ENCODE measurements around the gene NCOA1. TPM values are rescaled to one million over a fixed set of nuclear protein-coding genes. Genes with fewer than 3 reads are reported as not detected.

Gene NCOA1
- total and polyA plus RNA-seq, 2 of the 4 experiments (the other 2 are of a cell fraction): 6.7 to 11.3 TPM

DNA sequence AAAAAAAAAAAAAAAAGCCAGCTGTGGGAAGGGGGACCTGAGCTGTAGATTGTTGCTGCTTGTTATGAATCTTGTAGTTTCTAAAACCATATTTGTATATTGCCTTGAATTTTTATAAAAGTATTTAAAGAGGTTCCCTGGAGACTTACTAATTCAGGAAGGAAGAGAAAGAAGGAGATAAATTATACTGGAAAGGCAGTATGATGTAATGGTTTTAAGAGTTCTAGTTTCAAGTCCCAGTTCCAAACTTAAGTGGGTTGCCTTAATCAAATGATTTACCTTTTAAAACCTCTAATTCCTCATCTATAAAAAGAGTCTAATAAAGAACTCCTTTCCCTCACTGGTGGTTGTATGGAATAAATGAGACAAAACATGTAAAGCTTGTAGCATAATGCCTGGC lies 240.0 kb downstream of the NCOA1 start:
- in situ Hi-C loops (cut with MboI; ENCODE audit: low sequenced_read_pairs) (no loop called here), dilution Hi-C loops (cut with HindIII; ENCODE audit: low sequenced_read_pairs, unreplicated experiment) (no loop called here)
- CTCF ChIA-PET: interaction anchor here (1.1 kb wide), 1 partner anchor 9 kb away, joined by 6 read pairs; no protein-coding TSS in a partner anchor

More for the DNA sequence above, 240.0 kb downstream of the NCOA1 start:
- Histone ChIP-seq H3K4me2 (ENCODE audit: low read depth, low read length) (no peak overlapping the region), H3K27ac (ENCODE audit: insufficient read depth, low read length) (no peak overlapping the region), H3K14ac (replicated peaks; ENCODE audit: low read depth, low read length) (no peak overlapping the region), H3K18ac (ENCODE audit: low read depth, low read length) (no peak overlapping the region), H2AFZ (replicated peaks; ENCODE audit: low read length, poor library complexity) (no peak overlapping the region), H2BK15ac (ENCODE audit: low read depth, low read length) (no peak overlapping the region), H3K56ac (ENCODE audit: extremely low read depth, insufficient read depth, low read length) (no peak overlapping the region), H3K4me3 (ENCODE audit: insufficient read depth, low read depth, low read length) (no peak overlapping the region), H2AK5ac (ENCODE audit: low read depth, low read length) (no peak overlapping the region), H3K4me1 (ENCODE audit: control insufficient read depth, insufficient read depth, low read length) (peaks cover 2% of the 10 kb centered on the region; the same call in 1 of the 2 replicates), H4K20me1 (ENCODE audit: insufficient read depth, low read length) (no peaks in the 10 kb centered on the region), H3K36me3 (ENCODE audit: control insufficient read depth, insufficient read depth, low read length) (peaks cover 4% of the 10 kb centered on the region; the same call in 1 of the 2 replicates), H2BK20ac (ENCODE audit: low read depth, low read length) (no peak overlapping the region), H3K27me3 (ENCODE audit: control insufficient read depth, insufficient read depth, low read length) (no peaks in the 10 kb centered on the region), H3K9me3 (ENCODE audit: control insufficient read depth, insufficient read depth, low read length) (no peaks in the 10 kb centered on the region), H3K23ac (ENCODE audit: low read depth, low read length) (no peak overlapping the region; the same call in 1 of the 2 replicates), H3K79me1 (ENCODE audit: low read depth in 1 of 2, low read length in 2 of 2) (no peaks in the 10 kb centered on the region), H3K9me1 (ENCODE audit: insufficient read depth, low read length) (0 out of 2 replicates have a peak, but pooled peaks cover 2% of the 10 kb centered on the region), H2BK120ac (ENCODE audit: low read depth, low read length) (peak overlapping the region; percentile 64; the same call in 1 of the 2 replicates), H2AK9ac (replicated peaks; ENCODE audit: low read depth, low read length, poor library complexity) (no peak overlapping the region), H3K4ac (ENCODE audit: low read depth, low read length) (peak overlapping the region; percentile 51), H3K9ac (ENCODE audit: low read depth, low read length) (no peak overlapping the region), H4K91ac (ENCODE audit: insufficient read depth, low read depth, low read length) (no peak overlapping the region), H2BK5ac (ENCODE audit: low read depth, low read length, poor library complexity, severe bottlenecking) (no peak overlapping the region), H4K8ac (ENCODE audit: low read depth in 2 of 2, low read length in 2 of 2) (peak overlapping the region in 1 of 2 experiments; percentile 51; a peak in 1 of 4 replicates), H4K5ac (ENCODE audit: low read depth, low read length) (no peak overlapping the region)
- no TSS peak for BruUV-seq (replicated peaks)
- intact Hi-C loops (cut with micrococcal nuclease): no loop called here
- ATAC-seq (ENCODE audit: low read depth) (no peak), DNase-seq (no peak)
- TF ChIP-seq RAD21 (IDR thresholded peaks at IDR 0.05; ENCODE audit: low read length): no peak
- no peak for TF ChIP-seq POLR2A (IDR thresholded peaks at IDR 0.05; ENCODE audit: low read depth, low read length)
- TF ChIP-seq RCOR1 (IDR thresholded peaks at IDR 0.05; ENCODE audit: insufficient replicate concordance, low read length): no peak
- no peak for TF ChIP-seq CHD1 (IDR thresholded peaks at IDR 0.05; ENCODE audit: low read depth, low read length)
- TF ChIP-seq MAZ (IDR thresholded peaks at IDR 0.05; ENCODE audit: borderline replicate concordance, low read depth, low read length): no peak
- POLR2A ChIA-PET (ENCODE audit: unreplicated experiment): no interaction called here

Measured in IMR-90 (cell line).